ENCODE measurements around the gene GOLGA8M.
"Not testable (repeated sequence)": the region's sequence is repeated elsewhere in the genome, so short reads cannot be mapped to it uniquely, and the experiment has no call there.

GOLGA8M gene, protein sequence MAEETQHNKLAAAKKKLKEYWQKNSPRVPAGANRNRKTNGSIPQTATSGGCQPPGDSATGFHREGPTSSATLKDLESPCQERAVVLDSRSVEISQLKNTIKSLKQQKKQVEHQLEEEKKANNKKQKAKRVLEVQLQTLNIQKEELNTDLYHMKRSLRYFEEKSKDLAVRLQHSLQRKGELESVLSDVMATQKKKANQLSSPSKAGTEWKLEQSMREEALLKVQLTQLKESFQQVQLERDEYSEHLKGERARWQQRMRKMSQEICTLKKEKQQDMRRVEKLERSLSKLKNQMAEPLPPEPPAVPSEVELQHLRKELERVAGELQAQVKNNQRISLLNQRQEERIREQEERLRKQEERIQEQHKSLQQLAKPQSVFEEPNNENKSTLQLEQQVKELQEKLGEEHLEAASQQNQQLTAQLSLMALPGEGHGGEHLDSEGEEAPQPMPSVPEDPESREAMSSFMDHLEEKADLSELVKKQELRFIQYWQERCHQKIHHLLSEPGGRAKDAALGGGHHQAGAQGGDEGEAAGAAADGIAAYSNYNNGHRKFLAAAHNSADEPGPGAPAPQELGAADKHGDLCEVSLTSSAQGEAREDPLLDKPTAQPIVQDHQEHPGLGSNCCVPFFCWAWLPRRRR

DNA sequence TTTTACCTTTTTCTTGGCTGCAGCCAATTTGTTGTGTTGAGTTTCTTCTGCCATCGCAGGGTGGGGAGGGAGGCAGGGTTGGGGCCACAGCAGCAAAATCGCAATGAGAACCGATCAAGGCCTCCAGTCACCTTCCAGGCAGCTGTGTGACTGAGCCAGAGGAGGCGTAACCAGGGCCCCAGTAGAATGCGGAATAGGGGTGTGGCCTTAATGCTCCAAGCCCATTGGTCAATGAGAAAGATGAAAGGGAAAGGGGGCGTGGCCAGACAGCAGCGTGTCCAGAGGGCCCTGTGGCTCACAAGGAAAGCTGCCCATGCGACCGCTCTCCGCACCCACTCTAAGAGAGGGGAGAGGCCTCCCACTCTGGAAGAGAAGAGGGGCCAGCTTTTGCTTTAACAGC lies at the start of gene GOLGA8M:
Gene GOLGA8M, minus strand, starts transcription at position 152 of the 400 bp plus-strand sequence. Its CDS starts 98 bp downstream, at position 54.
- not testable (repeated sequence) for DNase-seq

DNA sequence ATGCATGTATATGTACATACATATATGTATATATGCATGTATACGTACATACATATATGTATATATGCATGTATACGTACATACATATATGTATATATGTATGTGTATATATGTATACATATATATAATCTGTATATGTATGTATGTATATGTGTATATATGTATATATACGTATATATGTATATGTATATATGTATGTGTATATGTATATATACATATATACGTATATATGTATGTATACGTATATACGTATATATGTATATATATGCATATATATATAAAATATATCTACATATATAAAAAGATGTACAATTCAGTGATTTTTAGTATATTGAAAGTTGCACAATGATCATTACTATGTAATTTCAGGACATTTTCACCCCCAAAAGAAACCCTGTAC lies 30.7 kb upstream of the GOLGA8M start:
- not testable (repeated sequence) for DNase-seq

DNA sequence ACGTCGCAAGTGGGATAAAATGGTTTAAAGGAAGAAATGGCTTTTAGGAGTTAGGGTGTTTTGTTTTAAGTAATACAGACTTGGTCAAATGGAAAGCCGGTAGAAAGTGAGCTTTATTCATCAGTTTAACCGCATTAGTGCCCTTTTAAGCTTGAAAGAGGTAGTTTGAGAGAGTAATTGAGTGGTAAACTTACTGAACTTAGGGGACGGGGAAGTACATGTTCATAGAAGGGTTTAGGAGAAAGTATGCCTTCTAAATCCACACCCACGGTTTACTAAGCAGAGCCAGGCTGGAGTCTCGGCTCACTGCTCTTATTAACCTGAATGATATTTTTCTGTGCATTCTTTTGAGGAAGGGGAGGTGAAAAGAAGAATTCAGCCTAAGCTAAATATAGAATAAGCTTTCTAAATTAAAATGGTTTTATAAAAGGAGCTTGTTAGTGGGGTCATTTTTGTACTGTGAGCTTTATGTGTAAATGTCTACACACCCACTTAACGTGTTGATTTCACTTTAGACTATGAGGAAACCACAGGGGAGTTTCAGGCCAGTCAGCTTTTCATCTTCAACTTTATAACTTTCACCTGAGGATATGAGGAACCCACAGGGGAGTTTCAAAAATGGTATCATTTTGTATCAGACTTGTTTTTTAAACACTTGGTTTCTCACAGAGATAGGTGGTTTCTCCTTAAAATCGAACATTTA lies 26.5 kb upstream of the GOLGA8M start:
- peak; percentile 29 for DNase-seq

DNA sequence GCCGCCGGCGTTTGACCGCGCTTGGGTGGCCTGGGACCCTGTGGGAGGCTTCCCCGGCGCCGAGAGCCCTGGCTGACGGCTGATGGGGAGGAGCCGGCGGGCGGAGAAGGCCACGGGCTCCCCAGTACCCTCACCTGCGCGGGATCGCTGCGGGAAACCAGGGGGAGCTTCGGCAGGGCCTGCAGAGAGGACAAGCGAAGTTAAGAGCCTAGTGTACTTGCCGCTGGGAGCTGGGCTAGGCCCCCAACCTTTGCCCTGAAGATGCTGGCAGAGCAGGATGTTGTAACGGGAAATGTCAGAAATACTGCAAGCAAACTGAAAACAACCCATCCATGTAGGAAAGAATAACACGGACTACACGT lies 26.0 kb upstream of the GOLGA8M start:
- DNase-seq, result not testable (repeated sequence)

DNA sequence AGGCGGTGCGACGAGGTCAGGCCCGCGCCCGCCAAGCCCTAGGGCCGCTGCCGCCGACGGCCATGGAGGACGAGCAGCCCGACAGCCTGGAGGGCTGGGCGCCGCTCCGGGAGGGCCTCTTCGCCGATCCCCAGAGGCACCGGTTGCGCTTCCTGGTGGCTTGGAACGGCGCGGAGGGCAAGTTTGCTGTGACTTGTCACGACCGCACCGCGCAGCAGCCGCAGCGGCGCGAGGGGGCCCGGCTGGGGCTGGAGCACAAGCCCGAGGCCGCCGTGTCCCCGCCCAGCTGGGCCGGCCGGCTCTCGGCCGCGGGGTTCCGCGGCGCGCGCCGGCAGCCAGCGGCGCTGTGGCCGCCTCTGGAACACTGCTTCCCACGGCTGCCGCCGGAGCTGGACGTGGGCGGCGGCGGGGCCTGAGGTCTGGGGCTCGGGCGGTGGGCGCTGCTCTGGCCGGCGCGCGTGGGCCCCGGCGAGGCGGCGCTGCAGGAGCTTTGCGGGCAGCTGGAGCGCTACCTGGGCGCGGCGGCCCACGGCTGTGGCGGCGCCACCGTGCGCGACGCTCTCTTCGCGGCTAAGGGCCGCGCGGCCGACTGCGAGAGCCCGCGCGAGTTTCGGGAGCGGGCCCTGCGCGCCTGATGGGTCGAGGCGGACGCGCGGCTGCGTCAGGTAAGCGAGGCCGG lies 25.4 kb upstream of the GOLGA8M start:
- DNase-seq, result peak; percentile 50

DNA sequence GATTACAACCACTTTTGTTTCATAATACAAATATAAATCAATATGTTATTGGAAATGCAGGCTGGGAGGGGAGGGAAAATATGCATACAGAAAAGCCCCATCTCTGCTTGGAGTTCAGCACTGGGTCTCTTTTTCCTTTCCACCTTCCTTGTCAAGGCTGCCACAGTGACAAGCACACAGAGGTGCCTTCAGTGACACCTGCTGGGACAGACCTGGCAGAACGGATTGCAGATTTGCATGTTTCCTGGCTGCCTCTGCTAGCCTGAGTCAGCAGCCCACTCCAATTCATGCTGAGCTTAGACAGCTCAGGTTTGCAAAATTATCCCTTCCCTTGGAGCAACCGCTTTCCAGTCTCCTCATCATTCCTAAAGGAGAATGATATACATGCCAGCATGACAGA lies 15.8 kb upstream of the GOLGA8M start:
- peak; percentile 29 for DNase-seq

DNA sequence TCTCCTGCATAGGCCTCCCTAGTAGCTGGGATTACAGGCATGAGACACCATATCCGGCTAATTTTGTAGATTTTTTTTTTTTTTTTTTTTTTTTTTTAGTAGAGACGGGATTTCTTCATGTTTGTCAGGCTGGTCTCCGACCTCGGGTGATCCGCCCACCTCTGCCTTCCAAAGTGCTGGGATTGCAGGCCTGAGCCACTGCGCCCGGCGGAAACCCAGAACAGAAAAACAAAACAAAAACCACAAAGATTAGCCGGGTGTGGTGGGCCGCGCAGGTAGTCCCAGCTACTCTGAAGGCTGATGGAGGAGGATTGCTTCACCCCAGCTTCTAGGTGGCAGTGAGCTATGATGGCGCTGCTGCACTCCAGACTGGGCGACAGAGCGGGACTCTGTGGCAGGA lies 14.8 kb upstream of the GOLGA8M start:
- DNase-seq, result not testable (repeated sequence)

DNA sequence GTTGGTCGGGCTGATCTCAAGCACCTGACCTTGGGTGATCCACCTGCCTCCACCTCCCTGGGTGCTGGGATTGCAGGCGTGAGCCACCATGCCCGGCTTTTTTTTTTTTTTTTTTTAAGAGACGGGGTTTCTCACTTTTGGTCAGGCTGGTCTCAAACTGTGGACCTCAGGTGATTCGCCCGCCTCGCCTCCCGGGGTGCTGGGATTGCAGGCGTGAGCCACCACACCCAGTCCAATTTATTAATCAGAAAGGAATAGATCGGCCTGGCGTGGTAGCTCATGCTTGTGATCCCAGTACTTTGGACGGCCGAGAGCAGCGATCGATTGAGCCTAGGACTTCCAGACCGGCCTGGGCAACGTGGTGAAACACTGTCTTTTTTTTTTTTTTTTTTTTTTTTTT lies 13.9 kb upstream of the GOLGA8M start:
- no peak for DNase-seq

DNA sequence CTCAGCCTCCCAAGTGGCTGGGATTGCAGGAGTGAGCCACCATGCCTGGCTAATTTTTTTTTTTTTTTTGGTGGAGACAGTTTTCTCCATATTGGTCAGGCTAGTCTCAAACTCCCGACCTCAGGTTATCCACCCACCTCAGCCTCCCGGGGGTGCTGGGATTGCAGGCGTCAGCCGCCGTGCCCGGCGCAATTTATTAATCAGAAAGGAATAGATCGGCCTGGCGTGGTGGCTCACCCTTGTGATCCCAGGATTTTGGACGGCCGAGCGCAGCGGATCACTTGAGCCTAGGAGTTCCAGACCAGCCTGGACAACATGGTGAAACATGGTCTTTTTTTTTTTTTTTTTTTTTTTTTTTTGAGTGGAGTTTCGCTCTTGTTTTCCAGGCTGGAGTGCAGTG lies 13.3 kb upstream of the GOLGA8M start:
- DNase-seq, result no peak

DNA sequence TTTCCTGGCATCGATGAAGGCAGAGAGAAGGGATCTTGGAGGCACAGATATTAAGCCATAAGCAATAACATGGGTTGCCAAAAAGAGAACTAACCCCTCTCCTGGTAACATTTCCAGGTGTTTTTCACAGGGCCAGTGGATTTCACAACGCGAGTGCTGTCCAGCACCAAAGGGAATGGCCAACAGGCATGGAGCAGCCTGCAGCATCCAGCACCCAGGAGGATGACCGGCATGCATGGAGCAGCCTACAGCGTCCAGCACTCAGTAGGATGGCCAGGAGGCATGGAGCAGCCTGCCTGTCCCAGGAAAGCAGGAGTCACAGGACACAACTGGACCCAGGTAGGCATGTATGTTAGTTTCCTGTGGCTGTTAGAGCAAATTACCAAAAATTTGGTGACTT lies 11.8 kb upstream of the GOLGA8M start:
- not testable (repeated sequence) for DNase-seq

DNA sequence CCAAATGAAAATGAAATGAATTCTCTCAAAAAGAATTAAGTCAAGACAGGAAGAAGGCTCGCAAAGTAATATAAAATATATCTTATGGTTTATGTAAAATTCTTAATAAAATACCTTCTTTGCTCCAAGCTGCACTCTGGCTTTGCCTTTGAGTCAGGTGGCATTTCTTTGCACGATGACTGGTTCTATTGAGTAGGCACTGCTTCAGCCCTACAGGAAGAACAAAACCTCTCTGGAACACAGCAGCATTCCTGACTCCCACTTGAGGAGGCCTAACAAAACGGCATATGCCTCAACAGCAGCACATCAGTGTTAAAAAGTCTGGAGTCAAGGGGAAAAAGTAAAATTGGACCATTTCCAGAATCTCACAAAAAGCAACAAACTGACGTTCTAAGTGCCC lies 7.4 kb upstream of the GOLGA8M start:
- DNase-seq, result not testable (repeated sequence)

DNA sequence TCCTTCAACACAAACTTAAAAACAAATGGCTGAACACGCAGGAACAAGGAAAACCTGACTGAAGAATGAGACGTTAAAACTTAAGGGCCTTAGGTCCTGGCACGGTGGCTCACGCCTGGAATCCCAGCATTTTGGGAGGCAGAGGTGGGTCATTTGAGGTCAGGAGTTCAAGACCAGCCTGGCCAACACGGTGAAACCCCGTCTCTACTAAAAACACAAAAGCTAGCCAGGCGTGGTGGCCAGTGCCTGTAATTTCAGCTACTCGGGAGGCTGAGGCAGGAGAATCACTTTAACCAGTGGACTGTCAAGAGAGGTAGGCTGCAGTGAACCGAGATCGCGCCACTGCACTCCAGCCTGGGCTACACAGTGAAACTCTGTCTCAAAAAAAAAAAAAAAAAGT lies 6.4 kb upstream of the GOLGA8M start:
- DNase-seq, result not testable (repeated sequence)

DNA sequence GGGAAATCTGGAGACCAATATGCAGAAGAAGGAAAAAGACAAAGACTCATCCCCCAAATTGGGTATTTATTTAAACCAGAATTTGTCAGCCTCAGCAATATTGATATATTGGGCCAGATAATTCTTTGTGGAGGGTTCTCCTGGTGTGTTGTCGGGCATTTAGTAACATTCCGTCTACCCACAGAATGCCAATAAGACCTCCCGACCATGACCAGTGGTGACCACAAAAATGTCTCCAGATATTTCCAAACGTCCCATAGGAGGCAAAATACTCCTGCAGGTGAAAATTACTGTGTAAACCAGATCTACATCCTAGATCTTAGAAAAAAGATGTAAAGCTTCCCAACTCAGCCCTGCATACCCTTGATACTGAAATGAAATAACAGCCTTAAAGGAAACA lies 2.0 kb upstream of the GOLGA8M start:
- DNase-seq, result not testable (repeated sequence)

DNA sequence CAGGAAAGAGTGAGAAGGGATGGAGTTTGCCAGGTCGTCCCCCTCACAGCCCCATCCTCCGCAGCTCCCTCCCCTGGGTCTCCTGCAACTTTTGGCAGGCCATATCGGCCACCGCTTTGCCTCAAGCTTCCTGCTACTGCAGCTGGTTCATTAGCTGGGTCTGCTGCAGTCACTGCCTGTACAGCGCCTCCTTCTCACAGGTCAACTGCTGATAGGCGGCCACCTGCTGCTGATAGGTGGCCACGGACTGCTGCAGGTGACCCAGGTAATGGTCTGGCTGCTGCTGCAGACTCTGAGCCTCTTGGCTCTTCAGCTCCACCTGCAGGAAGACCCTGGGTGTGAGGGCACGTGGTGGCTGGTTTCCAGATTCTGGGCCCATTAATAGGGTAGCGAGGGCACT lies 8.3 kb downstream of the GOLGA8M start:
- not testable (repeated sequence) for DNase-seq

DNA sequence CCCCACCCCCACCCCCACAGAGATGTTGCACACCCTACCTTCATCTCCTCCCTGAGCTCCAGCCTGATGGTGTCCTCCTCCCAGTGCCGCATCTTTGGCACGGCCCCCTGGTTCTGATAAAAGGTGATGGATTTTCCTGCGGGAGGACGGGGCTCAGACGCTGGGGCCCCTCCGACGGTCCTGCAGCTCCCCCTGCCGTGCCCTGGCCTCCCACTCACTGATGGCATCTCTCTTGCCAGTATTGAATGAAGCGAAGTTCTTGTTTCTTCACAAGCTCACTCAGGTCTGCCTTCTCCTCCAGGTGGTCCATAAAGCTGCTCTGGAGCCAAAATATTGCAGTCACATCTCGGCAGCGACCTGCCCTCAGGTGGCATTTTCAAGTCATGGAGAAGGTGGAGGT lies 9.8 kb downstream of the GOLGA8M start:
- DNase-seq, result not testable (repeated sequence)

DNA sequence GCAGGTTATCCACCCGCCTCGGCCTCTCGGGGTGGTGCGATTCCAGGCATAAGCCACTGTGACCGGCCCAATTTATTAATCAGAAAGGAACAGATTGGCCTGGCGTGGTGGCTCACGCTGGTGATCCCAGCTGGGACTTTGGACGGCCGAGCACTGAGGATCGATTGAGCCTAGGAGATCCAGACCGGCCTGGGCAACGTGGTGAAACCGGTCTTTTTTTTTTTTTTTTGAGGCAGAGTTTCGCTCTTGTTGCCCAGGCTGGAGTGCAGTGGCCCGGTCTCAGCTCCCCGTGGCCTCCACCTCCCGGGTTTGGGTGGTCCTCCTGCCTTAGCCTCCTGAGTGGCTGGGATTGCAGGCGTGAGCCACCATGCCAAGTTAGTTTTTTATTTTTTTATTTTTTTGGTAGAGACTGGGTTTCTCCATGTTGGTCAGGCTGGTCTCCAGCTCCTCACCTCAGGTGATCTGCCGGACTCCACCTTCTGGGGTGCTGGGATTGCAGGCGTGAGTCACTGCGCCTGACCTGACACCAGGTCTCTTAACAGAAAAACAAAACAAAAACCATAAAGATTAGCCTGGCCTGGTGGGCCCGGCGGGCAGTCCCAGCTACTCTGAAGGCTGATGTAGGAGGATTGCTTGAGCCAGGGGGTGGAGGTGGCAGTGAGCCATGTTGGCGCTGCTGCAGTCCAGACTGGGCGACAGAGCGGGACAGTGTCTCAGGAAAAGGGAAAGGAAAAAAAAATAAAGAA lies 18.0 kb downstream of the GOLGA8M start:
- DNase-seq, result not testable (repeated sequence)

DNA sequence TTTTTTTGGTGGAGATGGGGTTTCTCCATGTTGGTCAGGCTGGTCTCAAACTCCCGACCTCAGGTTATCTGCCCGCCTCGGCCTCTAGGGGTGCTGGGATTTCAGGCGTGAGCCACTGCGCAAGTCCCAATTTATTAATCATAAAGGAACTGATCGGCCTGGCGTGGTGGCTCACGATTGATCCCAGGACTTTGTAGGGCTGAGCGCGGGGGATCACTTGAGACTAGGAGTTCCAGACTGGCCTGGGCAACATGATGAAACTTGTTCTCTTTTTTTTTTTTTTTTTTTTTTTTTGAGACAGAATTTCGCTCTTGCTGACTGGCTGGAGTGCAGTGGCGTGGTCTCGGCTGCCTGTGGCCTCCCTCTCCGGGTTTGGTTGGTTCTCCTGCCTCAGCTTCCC lies 19.2 kb downstream of the GOLGA8M start:
- not testable (repeated sequence) for DNase-seq

DNA sequence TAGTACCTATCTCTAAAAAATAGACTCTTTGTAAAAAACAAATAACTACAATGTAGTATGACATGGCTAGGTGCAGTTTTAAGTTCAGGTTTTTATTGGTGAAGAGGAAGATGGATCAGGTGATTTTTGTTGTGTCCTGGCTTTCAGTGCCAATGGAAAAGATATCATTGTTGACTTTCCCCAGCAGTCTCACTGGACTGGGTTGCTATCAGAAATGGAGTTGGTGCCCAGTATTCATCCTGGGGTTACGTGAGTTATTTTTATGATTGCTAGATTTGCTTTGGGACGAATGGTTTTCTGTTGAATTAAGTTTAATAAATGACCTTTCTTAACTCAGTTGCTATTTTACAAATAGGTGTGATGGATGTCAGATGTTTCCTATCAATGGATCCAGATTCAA lies 38.7 kb downstream of the GOLGA8M start:
- not testable (repeated sequence) for DNase-seq

DNA sequence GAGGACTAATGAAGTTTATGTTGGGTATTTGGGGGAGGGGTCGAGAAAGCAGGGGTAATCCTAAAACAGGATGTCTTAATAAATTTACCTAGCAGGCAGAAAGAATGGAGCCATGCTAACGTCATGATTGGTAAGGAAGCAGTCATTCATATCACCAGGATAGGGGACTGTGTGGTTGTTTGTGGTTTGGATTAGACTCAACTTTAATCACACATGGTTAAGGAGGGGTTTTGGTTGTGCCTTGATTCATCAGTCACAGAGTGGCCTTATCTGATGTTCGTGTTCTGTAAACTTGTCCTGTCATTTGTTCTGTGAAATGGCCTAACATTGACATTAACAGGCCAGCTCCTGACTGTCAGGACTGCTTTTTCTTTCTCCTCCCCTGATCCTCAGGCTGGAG lies 40.1 kb downstream of the GOLGA8M start:
- not testable (repeated sequence) for DNase-seq

DNA sequence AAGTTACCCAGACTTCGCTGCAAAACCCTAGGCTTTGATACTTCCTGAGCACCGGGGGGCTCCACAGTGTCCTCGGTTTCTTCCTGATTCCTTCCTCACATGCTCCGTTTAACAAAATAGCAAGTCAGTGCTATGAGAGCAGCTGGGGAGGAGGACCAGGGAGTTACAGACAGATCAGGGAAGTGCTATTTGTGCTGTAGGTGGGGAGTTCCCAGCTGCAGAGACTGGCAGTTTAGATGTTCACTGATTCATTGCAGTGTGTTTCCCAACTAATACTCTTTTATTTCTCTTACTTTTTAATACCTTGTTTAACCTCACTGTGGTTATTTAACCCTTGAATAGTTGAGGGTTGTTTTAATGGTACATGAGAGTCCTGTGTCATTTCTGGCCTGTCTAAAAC lies 45.8 kb downstream of the GOLGA8M start:
- not testable (repeated sequence) for DNase-seq

DNA sequence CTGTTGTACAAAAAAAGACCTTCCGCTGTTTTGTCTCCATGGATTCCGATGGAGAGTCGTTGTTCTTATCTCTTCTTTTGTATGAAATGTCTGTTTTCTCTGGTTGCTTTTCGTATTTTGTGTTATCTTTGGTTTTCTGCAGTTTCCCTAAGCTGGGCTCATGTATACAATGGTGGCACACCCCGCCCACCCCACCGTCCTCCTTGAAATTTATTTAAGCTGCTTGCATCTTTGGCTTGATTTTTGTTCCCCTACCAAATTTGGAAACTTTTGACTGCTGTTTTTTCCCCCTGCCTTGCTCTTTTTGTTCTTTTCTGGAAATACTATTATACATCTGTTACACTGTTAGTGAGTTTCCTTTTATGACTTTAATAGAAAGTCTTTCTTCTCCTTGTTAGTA lies 47.6 kb downstream of the GOLGA8M start:
- DNase-seq, result not testable (repeated sequence)

DNA sequence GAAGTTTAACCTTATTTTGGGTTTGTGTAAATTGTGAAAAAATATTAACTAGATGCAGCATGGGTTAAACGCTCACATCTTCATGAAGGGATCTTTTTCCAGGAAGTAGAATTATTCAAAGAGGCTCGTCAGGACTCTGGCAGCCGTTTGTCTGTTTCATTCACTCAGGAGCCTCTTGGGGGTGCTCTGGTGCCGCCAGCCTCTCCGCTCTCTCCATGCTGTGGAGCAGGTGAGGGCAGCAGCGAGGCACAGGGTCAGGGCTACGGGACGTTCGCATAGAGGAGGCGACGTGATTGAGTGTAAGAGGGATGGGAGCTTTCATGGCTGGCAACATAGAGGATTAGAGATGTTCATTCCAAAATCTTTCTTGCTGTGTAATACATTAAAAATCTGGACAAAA lies 48.5 kb downstream of the GOLGA8M start:
- DNase-seq, result not testable (repeated sequence)
